ENCODE data around the gene CST9.
A peak's percentile ranks its signal among the peaks of the same experiment; 100 is the strongest.

The CST9 gene

GRCh38 chr20:23643659-23644058, 37.9 kb upstream of the CST9 start:
- no peak for DNase-seq (ENCODE audit: low read depth)
- no peak overlapping the region for H3K4me3 ChIP-seq (ENCODE audit: low read depth, low read length)
- no peak for TF ChIP-seq CTCF (conservative IDR thresholded peaks at IDR 0.05; ENCODE audit: low read depth, low read length)

- no peak for TF ChIP-seq CTCF (conservative IDR thresholded peaks at IDR 0.05; ENCODE audit: low read depth, low read length)
- H3K4me3 ChIP-seq (ENCODE audit: low read depth, low read length): no peak overlapping the region
- DNase-seq (ENCODE audit: low read depth): peak; percentile 81
These were observed 36.4 kb upstream of the CST9 start for GRCh38 chr20:23641936-23642751.

GRCh38 chr20:23640671-23641667, 35.3 kb upstream of the CST9 start:
- no peak overlapping the region for H3K4me3 ChIP-seq (ENCODE audit: low read depth, low read length)
- TF ChIP-seq CTCF (conservative IDR thresholded peaks at IDR 0.05; ENCODE audit: low read depth, low read length): no peak
- DNase-seq (ENCODE audit: low read depth): no peak

- TF ChIP-seq CTCF (conservative IDR thresholded peaks at IDR 0.05; ENCODE audit: low read depth, low read length): no peak
- no peak for DNase-seq (ENCODE audit: low read depth)
- no peak overlapping the region for H3K4me3 ChIP-seq (ENCODE audit: low read depth, low read length)
These were observed 34.4 kb upstream of the CST9 start for GRCh38 chr20:23640018-23640601.

- DNase-seq (ENCODE audit: low read depth): no peak
- H3K4me3 ChIP-seq (ENCODE audit: low read depth, low read length): no peak overlapping the region
- no peak for TF ChIP-seq CTCF (conservative IDR thresholded peaks at IDR 0.05; ENCODE audit: low read depth, low read length)
These were observed 33.8 kb upstream of the CST9 start for GRCh38 chr20:23639490-23639958.

- TF ChIP-seq CTCF (conservative IDR thresholded peaks at IDR 0.05; ENCODE audit: low read depth, low read length): no peak
- no peak for DNase-seq (ENCODE audit: low read depth)
- no peak overlapping the region for H3K4me3 ChIP-seq (ENCODE audit: low read depth, low read length)
These were observed 32.6 kb upstream of the CST9 start for GRCh38 chr20:23638309-23638708.

Data from choroid plexus epithelial cell (primary cell).